IPS DF 19.7 (cell line): ENCODE results near the gene RINL.
"Not testable (repeated sequence)": the region's sequence is repeated elsewhere in the genome, so short reads cannot be mapped to it uniquely, and the experiment has no call there.

Experiments
- DNase-seq: peaks from one replicate; pipeline ENCODE4 v3.0.0-alpha.2; 2013; ENCODE audit warnings: low read depth, low spot score

The RINL gene

GRCh38 chr19:38834104-38834490 is 44.0 kb downstream of the RINL start:
- no peak for DNase-seq

- DNase-seq: no peak
Measured at GRCh38 chr19:38833092-38833425, 45.0 kb downstream of the RINL start.

DNA sequence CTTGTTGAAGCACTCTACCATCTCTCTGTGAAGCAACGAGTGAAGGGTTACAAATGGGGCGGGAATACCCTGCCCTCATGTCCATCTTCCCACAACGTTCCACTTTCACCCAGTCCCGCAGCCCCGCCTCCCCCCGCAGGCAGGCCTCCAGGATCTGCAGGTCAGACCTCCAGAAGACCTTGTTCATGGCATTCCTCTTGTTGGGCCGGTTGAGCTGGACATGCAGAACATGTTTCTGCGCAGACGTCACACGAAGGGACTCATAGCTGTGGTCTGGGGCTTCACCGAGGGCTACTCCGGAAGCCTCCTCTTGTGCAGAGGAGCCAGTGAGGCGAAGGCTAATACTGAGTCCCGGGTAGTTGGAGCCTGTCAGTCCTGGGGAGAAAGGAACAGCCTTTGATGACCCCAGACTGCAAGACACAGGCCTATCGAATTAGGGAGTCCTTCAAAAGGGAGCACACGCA is 46.9 kb downstream of the RINL start:
- no peak for DNase-seq

DNA sequence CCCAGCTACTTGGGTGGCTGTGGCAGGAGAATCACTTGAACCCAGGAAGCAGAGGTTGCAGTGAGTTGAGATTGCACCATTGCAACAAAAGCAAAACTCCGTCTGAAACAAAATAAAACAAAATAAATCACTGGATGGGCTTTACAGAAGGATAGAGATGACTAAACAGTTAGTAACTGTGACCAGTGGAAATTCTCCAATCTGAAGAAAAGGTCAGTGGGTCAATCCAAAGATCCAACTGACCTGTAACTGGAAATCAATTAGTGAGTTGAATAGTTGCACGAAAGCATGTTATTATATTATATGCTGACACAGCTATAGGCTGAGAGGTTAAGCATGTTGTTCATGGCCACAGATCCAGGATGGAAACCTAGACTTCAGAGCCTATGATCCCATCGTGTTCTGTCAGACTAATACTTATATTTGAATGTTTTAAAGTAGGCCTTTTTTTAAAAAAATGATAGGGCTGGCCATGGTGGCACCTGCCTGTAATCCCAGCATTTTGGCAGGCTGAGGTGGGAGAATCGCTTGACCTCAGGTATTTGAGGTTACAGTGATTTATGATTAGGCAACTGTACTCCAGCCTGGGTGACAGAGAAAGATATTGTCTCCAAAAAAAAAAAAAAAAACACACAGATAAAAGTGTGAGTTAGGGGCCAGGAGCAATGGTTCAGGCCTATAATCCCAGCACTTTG is 47.9 kb downstream of the RINL start:
- DNase-seq: no peak

GRCh38 chr19:38829203-38829602 is 48.9 kb downstream of the RINL start:
- not testable (repeated sequence) for DNase-seq

DNA sequence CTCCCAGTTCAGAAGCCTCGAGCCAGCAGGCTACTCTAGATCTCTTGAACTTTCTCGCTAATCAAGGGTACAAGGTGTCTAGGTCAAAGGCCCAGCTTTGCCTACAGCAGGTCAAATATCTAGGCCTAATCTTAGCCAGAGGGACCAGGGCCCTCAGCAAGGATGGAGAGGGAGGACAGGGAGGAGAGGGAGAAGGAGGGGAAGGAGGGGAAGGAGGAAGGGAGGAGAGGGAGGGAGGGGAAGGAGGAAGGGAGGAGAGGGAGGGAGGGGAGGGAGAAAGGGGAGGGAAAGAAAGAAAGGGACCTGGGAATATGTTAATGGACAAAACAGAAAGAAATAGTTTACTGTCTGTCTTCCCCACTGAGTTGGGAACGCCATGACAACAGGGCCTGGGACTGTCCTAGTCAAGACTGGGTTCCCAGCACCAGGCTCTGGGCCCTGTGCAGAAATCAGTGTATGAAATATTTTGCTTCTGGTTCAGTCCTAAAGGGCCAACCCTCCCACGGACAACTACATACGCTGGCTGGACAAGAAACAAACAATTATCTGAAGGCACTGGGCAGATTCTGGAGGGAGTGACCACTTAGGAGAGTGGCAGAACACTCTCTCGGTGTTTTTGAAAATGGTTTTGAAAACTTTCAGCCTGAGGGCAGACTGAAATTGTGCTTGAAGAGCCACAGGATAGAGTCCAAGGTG is 51.1 kb downstream of the RINL start:
- DNase-seq: no peak

GRCh38 chr19:38825936-38826335 is 52.1 kb downstream of the RINL start:
- DNase-seq: not testable (repeated sequence)

GRCh38 chr19:38821230-38821825 is 56.7 kb downstream of the RINL start:
- DNase-seq: not testable (repeated sequence)

DNA sequence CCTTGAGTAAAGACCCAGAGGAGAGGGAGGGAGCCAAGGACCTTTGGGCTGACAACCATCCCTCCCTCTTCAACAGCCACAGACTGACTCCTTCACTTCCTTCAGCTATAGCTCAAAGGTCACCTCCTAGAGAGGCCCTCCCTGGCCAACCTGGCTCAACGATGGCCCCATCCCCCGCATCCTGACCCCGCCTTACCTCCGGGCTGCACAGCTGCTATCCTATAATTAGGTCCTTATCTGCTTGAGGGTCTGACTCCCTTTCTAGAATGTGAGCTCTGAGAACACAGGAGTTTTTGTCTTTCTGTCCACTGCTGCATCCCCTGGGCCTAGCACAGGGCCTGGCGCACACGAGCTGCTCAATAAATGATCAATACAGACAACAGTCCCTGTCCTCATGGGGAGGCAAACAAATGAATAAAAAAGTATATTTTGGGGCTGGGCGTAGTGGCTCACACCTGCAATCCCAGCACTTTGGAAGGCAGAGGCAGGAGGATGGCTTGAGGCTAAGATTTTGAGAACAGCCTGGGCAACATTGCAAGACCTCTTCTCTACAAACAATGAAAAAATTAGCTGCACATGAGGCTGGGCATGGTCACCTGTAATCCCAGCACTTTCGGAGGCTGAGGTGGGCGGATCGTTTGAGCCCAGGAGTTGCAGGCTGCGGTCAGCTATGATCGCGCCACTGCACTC is 58.7 kb downstream of the RINL start:
- DNase-seq: no peak
